Sigmoid colon (tissue), 4 donors: ENCODE results near the gene SPAG6.

Source experiments
- POLR2A ChIP-seq, 2 donors: fragments of 450-650 bp; IDR thresholded peaks; one replicate each; pipeline ENCODE4 v1.6.1; 2016; ENCODE audit warnings: antibody characterized with exemption in 2 of 2, mild to moderate bottlenecking in 2 of 2, moderate library complexity in 2 of 2
- POLR2AphosphoS5 ChIP-seq, 4 donors: sonication (generic); formaldehyde crosslinking; IDR thresholded peaks; one replicate each; pipeline ENCODE4 v1.6.1; 2017; ENCODE audit warnings: antibody characterized with exemption in 4 of 4
- TF ChIP-seq, protein P1 (sequence below), 4 experiments: fragments of 450-650 bp in 3 of 4; fragments of 200-600 bp in 1 of 4; IDR thresholded peaks; one replicate each; pipeline ENCODE4 v1.5.1; 2016 to 2019; ENCODE audit warnings: antibody characterized with exemption in 4 of 4, mild to moderate bottlenecking in 3 of 4, moderate library complexity in 2 of 4

DNA sequence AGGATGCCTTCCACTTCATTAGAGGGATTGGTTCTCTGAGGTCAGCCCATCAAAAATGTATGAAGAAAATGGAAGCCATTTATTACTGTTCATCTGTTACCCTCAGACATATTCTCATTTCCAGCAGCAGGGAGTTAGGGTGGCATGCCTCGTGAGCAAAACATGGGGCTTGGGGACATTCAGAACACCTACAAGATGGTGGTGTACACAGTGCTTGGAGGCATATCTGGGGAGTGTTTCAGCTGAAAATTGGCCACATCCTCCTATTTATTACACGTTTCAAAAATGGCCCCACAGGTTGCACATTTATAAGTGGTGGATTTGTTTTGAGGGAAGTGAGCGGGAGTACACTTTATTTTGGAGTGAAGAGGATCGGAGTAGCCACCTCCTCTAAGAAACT is 93.4 kb downstream of the SPAG6 start:
- TF ChIP-seq, protein P1, sequence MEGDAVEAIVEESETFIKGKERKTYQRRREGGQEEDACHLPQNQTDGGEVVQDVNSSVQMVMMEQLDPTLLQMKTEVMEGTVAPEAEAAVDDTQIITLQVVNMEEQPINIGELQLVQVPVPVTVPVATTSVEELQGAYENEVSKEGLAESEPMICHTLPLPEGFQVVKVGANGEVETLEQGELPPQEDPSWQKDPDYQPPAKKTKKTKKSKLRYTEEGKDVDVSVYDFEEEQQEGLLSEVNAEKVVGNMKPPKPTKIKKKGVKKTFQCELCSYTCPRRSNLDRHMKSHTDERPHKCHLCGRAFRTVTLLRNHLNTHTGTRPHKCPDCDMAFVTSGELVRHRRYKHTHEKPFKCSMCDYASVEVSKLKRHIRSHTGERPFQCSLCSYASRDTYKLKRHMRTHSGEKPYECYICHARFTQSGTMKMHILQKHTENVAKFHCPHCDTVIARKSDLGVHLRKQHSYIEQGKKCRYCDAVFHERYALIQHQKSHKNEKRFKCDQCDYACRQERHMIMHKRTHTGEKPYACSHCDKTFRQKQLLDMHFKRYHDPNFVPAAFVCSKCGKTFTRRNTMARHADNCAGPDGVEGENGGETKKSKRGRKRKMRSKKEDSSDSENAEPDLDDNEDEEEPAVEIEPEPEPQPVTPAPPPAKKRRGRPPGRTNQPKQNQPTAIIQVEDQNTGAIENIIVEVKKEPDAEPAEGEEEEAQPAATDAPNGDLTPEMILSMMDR (IDR thresholded peaks at IDR 0.05), result no peak
- TF ChIP-seq POLR2A (IDR thresholded peaks at IDR 0.05), result no peak
- no peak for TF ChIP-seq POLR2AphosphoS5 (IDR thresholded peaks at IDR 0.05)
